ENCODE data around the gene NMNAT3. TPM values are rescaled to one million over a fixed set of nuclear protein-coding genes. Genes with fewer than 3 reads are reported as not detected.

Gene NMNAT3
- polyA plus RNA-seq, 2 of the 4 experiments (the other 2 are of a cell fraction), result 1.2 to 2.9 TPM

- no peak overlapping the region for H3K4me3 ChIP-seq
- no peak overlapping the region for H3K4me2 ChIP-seq
- no peaks in the 10 kb centered on the region for H3K4me1 ChIP-seq
- POLR2A ChIA-PET, result no interaction called here
- DNase-seq (ENCODE audit: low read depth in 1 of 2, low spot score in 1 of 2) (no peak), FAIRE-seq (no peak), ATAC-seq (no peak)
- CTCF ChIA-PET, result no interaction called here
- no peak overlapping the region for H3K27ac ChIP-seq
- 38% methylated on average over 5 of the region's 5 CpGs for WGBS (ENCODE audit: missing lambda C conversion rate)
- TF ChIP-seq USF2 (IDR thresholded peaks at IDR 0.05) (no peak), FOSL2 (IDR thresholded peaks at IDR 0.05) (no peak), FOSL2 (CRISPR knock-in tag; IDR thresholded peaks at IDR 0.05) (no peak), HMGXB4 (CRISPR knock-in tag; IDR thresholded peaks at IDR 0.05; ENCODE audit: borderline replicate concordance) (no peak), CBX2 (IDR thresholded peaks at IDR 0.05; ENCODE audit: borderline replicate concordance, low read depth) (no peak)
- H3K9me3 ChIP-seq, result no peaks in the 10 kb centered on the region
Measured at GRCh38 chr3:139627759-139628158, 50.0 kb downstream of the NMNAT3 start.

- ChIA-PET POLR2A (no interaction called here), CTCF (no interaction called here)
- TF ChIP-seq CBX2 (IDR thresholded peaks at IDR 0.05; ENCODE audit: borderline replicate concordance, low read depth) (no peak), TP53 (CRISPR knock-in tag; IDR thresholded peaks at IDR 0.05) (no peak), SREBF2 (IDR thresholded peaks at IDR 0.05) (no peak), CHD4 (IDR thresholded peaks at IDR 0.05; ENCODE audit: borderline replicate concordance) (no peak), TFCP2L1 (CRISPR knock-in tag; IDR thresholded peaks at IDR 0.05) (no peak), HDAC2 (IDR thresholded peaks at IDR 0.05) (no peak), KDM1A (IDR thresholded peaks at IDR 0.05; ENCODE audit: low read depth) (no peak), RNF2 (IDR thresholded peaks at IDR 0.05; ENCODE audit: borderline replicate concordance, low read depth) (no peak), REST (IDR thresholded peaks at IDR 0.05) (no peak), HMGXB4 (CRISPR knock-in tag; IDR thresholded peaks at IDR 0.05; ENCODE audit: borderline replicate concordance) (no peak), PHF8 (IDR thresholded peaks at IDR 0.05; ENCODE audit: borderline replicate concordance, low read depth) (no peak), HOXA7 (CRISPR knock-in tag; IDR thresholded peaks at IDR 0.05) (no peak), EHMT2 (IDR thresholded peaks at IDR 0.05; ENCODE audit: low read depth) (no peak), POLR2A (IDR thresholded peaks at IDR 0.05; ENCODE audit: low read length) (no peak), PBX3 (IDR thresholded peaks at IDR 0.05) (no peak)
- WGBS (ENCODE audit: missing lambda C conversion rate), result 24% methylated on average over 3 of the region's 3 CpGs
- no peak overlapping the region for H3K4me2 ChIP-seq
- no peak overlapping the region for H3K27ac ChIP-seq
- no peaks in the 10 kb centered on the region for H3K9me3 ChIP-seq
- FAIRE-seq (no peak), ATAC-seq (no peak), DNase-seq (ENCODE audit: low read depth in 1 of 2, low spot score in 1 of 2) (no peak)
- no peaks in the 10 kb centered on the region for H3K4me1 ChIP-seq
- H3K4me3 ChIP-seq, result no peak overlapping the region
Measured at GRCh38 chr3:139620438-139620837, 57.3 kb downstream of the NMNAT3 start.

Measured in A549 (cell line).